HG02870 (cell line): ENCODE results near the gene MRPL14.
A peak's percentile ranks its signal among the peaks of the same experiment; 100 is the strongest.

Experiments
- ATAC-seq: cut with Tn5 transposase; IDR thresholded peaks from one replicate; pipeline ENCODE4 v1.9.1; 2021; ENCODE audit warnings: mild to moderate bottlenecking, moderate library complexity; ENCODE audit not compliant: unreplicated experiment

Gene MRPL14

GRCh38 chr6:44126320-44127149, 717 bp downstream of the MRPL14 start:
- ATAC-seq, result peak; percentile 70

- ATAC-seq, result no peak
These were observed 3.7 kb downstream of the MRPL14 start for GRCh38 chr6:44123544-44123943.

GRCh38 chr6:44122801-44123200, 4.5 kb downstream of the MRPL14 start:
- no peak for ATAC-seq

- no peak for ATAC-seq
These were observed 6.4 kb downstream of the MRPL14 start for GRCh38 chr6:44120692-44121443.

GRCh38 chr6:44119704-44120262, 7.5 kb downstream of the MRPL14 start:
- ATAC-seq, result no peak

- no peak for ATAC-seq
These were observed 9.7 kb downstream of the MRPL14 start for GRCh38 chr6:44117397-44118128.

- ATAC-seq, result no peak
These were observed 10.4 kb downstream of the MRPL14 start for GRCh38 chr6:44116641-44117382.

GRCh38 chr6:44115866-44116265, 11.4 kb downstream of the MRPL14 start:
- no peak for ATAC-seq

GRCh38 chr6:44113414-44113813, 13.8 kb downstream of the MRPL14 start:
- ATAC-seq, result no peak

GRCh38 chr6:44111434-44112417, 15.5 kb downstream of the MRPL14 start:
- ATAC-seq, result no peak

- no peak for ATAC-seq
These were observed 16.3 kb downstream of the MRPL14 start for GRCh38 chr6:44110966-44111365.

GRCh38 chr6:44110005-44110676, 17.1 kb downstream of the MRPL14 start:
- ATAC-seq, result no peak

GRCh38 chr6:44109212-44109611, 18.0 kb downstream of the MRPL14 start:
- no peak for ATAC-seq

GRCh38 chr6:44108471-44108870, 18.8 kb downstream of the MRPL14 start:
- no peak for ATAC-seq

- ATAC-seq, result no peak
These were observed 20.2 kb downstream of the MRPL14 start for GRCh38 chr6:44107017-44107416.

- no peak for ATAC-seq
These were observed 21.1 kb downstream of the MRPL14 start for GRCh38 chr6:44105993-44106740.

- ATAC-seq, result no peak
These were observed 22.1 kb downstream of the MRPL14 start for GRCh38 chr6:44105146-44105545.

GRCh38 chr6:44104481-44105021, 22.7 kb downstream of the MRPL14 start:
- ATAC-seq, result no peak
